ENCODE results near the gene PKD2L2. TPM values are rescaled to one million over a fixed set of nuclear protein-coding genes. Genes with fewer than 3 reads are reported as not detected.

Gene PKD2L2
- total RNA-seq, 4 donors from 2014 or later = not detected

- TF ChIP-seq, protein P1, sequence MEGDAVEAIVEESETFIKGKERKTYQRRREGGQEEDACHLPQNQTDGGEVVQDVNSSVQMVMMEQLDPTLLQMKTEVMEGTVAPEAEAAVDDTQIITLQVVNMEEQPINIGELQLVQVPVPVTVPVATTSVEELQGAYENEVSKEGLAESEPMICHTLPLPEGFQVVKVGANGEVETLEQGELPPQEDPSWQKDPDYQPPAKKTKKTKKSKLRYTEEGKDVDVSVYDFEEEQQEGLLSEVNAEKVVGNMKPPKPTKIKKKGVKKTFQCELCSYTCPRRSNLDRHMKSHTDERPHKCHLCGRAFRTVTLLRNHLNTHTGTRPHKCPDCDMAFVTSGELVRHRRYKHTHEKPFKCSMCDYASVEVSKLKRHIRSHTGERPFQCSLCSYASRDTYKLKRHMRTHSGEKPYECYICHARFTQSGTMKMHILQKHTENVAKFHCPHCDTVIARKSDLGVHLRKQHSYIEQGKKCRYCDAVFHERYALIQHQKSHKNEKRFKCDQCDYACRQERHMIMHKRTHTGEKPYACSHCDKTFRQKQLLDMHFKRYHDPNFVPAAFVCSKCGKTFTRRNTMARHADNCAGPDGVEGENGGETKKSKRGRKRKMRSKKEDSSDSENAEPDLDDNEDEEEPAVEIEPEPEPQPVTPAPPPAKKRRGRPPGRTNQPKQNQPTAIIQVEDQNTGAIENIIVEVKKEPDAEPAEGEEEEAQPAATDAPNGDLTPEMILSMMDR (IDR thresholded peaks at IDR 0.05; ENCODE audit: low read depth) = no peak
These were observed 25.5 kb downstream of the PKD2L2 start for GRCh38 chr5:137914758-137915157.

- TF ChIP-seq, protein P1 (IDR thresholded peaks at IDR 0.05; ENCODE audit: low read depth) = no peak
These were observed 27.7 kb downstream of the PKD2L2 start for GRCh38 chr5:137916923-137917322.

GRCh38 chr5:137921931-137922330 is 32.7 kb downstream of the PKD2L2 start:
- TF ChIP-seq, protein P1 (IDR thresholded peaks at IDR 0.05; ENCODE audit: low read depth) = no peak

DNA sequence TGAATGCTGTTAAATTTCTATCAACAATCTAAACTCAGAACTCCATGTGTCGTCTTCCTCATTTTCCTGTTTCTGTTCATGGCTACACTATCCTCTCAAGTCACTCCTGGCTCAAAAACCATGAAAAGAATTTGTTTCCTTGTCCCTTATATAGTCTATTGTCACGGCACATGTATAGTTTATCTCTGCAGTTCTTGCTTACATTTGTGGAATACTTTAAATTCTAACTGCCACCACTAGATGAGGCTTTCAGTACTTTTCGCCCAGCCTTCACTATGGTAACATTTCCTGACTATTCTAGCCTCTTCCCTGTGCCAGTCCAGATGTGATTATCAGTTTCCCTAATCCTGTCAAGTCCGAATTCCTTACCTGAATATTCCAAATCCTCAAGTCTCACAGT is 34.6 kb downstream of the PKD2L2 start:
- TF ChIP-seq, protein P1 (IDR thresholded peaks at IDR 0.05; ENCODE audit: low read depth) = no peak

- TF ChIP-seq, protein P1 (IDR thresholded peaks at IDR 0.05; ENCODE audit: low read depth) = no peak
These were observed 43.5 kb downstream of the PKD2L2 start for GRCh38 chr5:137932800-137933199.

DNA sequence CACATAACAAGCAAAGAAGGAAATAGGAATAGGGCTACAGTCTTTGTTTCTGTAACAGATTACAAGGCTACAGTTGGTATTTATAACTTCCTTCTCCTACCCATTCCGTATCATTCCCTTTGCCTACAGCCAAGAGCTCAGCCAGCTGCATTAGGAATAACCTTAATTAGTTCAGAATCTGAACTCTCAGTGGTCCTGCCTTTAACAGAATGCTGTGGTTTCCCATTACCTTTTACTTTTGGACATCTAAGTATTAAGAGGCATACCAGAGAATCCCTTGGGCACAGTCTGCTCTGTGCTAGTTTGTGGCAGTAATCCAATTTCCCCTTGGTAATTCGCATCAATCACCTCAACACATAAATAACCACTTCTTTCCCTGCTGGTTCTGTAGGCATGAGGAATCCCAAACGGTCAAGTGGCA is 44.2 kb downstream of the PKD2L2 start:
- TF ChIP-seq, protein P1 (IDR thresholded peaks at IDR 0.05; ENCODE audit: low read depth) = no peak

DNA sequence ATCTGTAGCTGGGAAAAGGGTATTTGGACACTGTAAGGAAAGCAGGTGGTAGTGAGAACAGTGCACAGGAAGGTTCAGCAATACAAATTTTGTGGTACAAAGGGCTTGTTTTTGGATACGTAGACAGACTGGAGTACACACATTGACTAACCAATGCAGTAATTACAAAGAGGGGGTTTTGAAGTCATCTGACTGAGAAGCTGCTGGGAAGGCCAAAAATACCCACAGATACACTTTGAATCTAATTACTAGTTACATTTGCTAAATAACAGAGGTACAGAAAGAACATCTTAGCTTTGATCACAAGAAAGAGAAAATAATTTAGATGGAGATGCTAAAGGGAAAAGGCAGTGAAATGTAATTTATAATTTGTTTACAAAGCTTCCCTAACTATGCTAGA is 45.9 kb downstream of the PKD2L2 start:
- TF ChIP-seq, protein P1 (IDR thresholded peaks at IDR 0.05; ENCODE audit: low read depth) = no peak
